Activated CD4-positive, alpha-beta T cell treated with anti-CD3 and anti-CD28 coated beads for 36 hours (primary cell): Measurements from ENCODE around the gene RPS15. TPM values are rescaled to one million over a fixed set of nuclear protein-coding genes. Genes with fewer than 3 reads are reported as not detected.

ENCODE experiments used
- ATAC-seq: fragments of 200-7000 bp; cut with Tn5 transposase; one replicate; pipeline ENCODE4 v1.10.0; 2021; ENCODE audit warnings: mild to moderate bottlenecking, moderate library complexity
- CTCF ChIA-PET: fragments of 350-600 bp; sonication (Branson Sonifier 250); formaldehyde crosslinking; loops from one replicate; lab custom pipeline; 2021; ENCODE audit warnings: antibody characterized with exemption; lab: Charles Lee
- POLR2A ChIA-PET: fragments of 350-600 bp; sonication (Branson Sonifier 250); formaldehyde crosslinking; loops from one replicate; lab custom pipeline; 2021; ENCODE audit warnings: antibody characterized with exemption, inconsistent platforms; lab: Charles Lee
- DNase-seq: peaks from one replicate; pipeline ENCODE4 v3.0.0-alpha.2; 2020
- H3K27ac Mint-ChIP-seq: one replicate; pipeline ENCODE4 v1.8.0; 2021; ENCODE audit warnings: mixed read lengths
- H3K27me3 Mint-ChIP-seq: one replicate; pipeline ENCODE4 v1.8.0; 2021; ENCODE audit warnings: mixed read lengths
- H3K36me3 Mint-ChIP-seq: one replicate; pipeline ENCODE4 v1.8.0; 2021; ENCODE audit warnings: low read depth, mixed read lengths
- H3K4me1 Mint-ChIP-seq: one replicate; pipeline ENCODE4 v1.8.0; 2021; ENCODE audit warnings: mixed read lengths
- H3K4me3 Mint-ChIP-seq: one replicate; pipeline ENCODE4 v1.8.0; 2021; ENCODE audit warnings: mild to moderate bottlenecking, moderate library complexity, mixed read lengths
- H3K9me3 Mint-ChIP-seq: one replicate; pipeline ENCODE4 v1.8.0; 2021; ENCODE audit warnings: low read depth, mixed read lengths
- intact Hi-C, 2 experiments: fragments of 100-400 bp; cut with DNase I in 1 of 2; cut with micrococcal nuclease in 1 of 2; formaldehyde crosslinking; loops; one replicate each; pipeline versions ENCODE4 v1.14.2 to v1.15.1; 2022 to 2024; cut with DNase I, micrococcal nuclease
- total RNA-seq, 2 experiments: library from RNA; stranded (reverse); gene quantifications; one replicate each; pipeline ENCODE4 v1.2.3, GENCODE V29; 2021

The RPS15 gene
- total RNA-seq = 1,000 to 10,000 TPM; 1,716 to 1,858 TPM

GRCh38 chr19:1438035-1438932 lies at the start of gene RPS15:
TSS of gene RPS15 (plus strand) at chr19:1438396. CDS start at chr19:1438426, 30 bp downstream.
- Mint-ChIP-seq H3K27ac (peak within 1 kb of the TSS; percentile 99), H3K4me1 (peaks cover 34% of the 10 kb centered on the region), H3K36me3 (peaks cover 47% of the 10 kb centered on the region), H3K9me3 (no peaks in the 10 kb centered on the region), H3K4me3 (peak within 1 kb of the TSS; percentile 94), H3K27me3 (no peaks in the 10 kb centered on the region)
- peak; percentile 86 for ATAC-seq
- CTCF ChIA-PET = interaction anchor here (0.5 to 1.2 kb wide), 7 partner anchors 11 to 159 kb away, joined by 3 to 5 read pairs (median 3); no protein-coding TSS in a partner anchor
- DNase-seq = peak; percentile 98
- intact Hi-C loops = loop anchor here (1.0 to 5.0 kb wide), 10 partner anchors 31 to 641 kb away; partner anchors contain the start of genes DAZAP1 (in 2 of the 2), ADAMTSL5 (in 1 of the 2), C19orf25 (in 1 of the 2) and FAM174C (in 1 of the 2)
- POLR2A ChIA-PET = no interaction called here

- H3K9me3 Mint-ChIP-seq = no peaks in the 10 kb centered on the region
- DNase-seq = no peak
- intact Hi-C loops = no loop called here
- H3K36me3 Mint-ChIP-seq = peaks cover 33% of the 10 kb centered on the region
- H3K27me3 Mint-ChIP-seq = no peaks in the 10 kb centered on the region
- POLR2A ChIA-PET = no interaction called here
- CTCF ChIA-PET = no interaction called here
- H3K4me3 Mint-ChIP-seq = no peak overlapping the region
- H3K27ac Mint-ChIP-seq = no peak overlapping the region
- ATAC-seq = no peak
- H3K4me1 Mint-ChIP-seq = peaks cover 14% of the 10 kb centered on the region
These were observed 49.6 kb upstream of the RPS15 start for GRCh38 chr19:1388637-1389026.

- H3K36me3 Mint-ChIP-seq = peaks cover 32% of the 10 kb centered on the region
- intact Hi-C loops = no loop called here
- H3K27me3 Mint-ChIP-seq = no peaks in the 10 kb centered on the region
- H3K4me1 Mint-ChIP-seq = peaks cover 14% of the 10 kb centered on the region
- H3K27ac Mint-ChIP-seq = no peak overlapping the region
- H3K4me3 Mint-ChIP-seq = no peak overlapping the region
- ChIA-PET POLR2A (no interaction called here), CTCF (no interaction called here)
- ATAC-seq (no peak), DNase-seq (no peak)
- no peaks in the 10 kb centered on the region for H3K9me3 Mint-ChIP-seq
These were observed 48.9 kb upstream of the RPS15 start for GRCh38 chr19:1389033-1389940.

- DNase-seq (no peak), ATAC-seq (no peak)
- intact Hi-C loops = no loop called here
- H3K9me3 Mint-ChIP-seq = no peaks in the 10 kb centered on the region
- no peak overlapping the region for H3K27ac Mint-ChIP-seq
- CTCF ChIA-PET = no interaction called here
- H3K4me1 Mint-ChIP-seq = peaks cover 6% of the 10 kb centered on the region
- POLR2A ChIA-PET = no interaction called here
- H3K4me3 Mint-ChIP-seq = no peak overlapping the region
- peaks cover 32% of the 10 kb centered on the region for H3K36me3 Mint-ChIP-seq
- no peaks in the 10 kb centered on the region for H3K27me3 Mint-ChIP-seq
These were observed 47.2 kb upstream of the RPS15 start for GRCh38 chr19:1390890-1391423.

- ChIA-PET CTCF (interaction anchor here (0.5 kb wide), 1 partner anchor 51 kb away, joined by 3 read pairs; no protein-coding TSS in a partner anchor), POLR2A (no interaction called here)
- Mint-ChIP-seq H3K4me1 (peaks cover 5% of the 10 kb centered on the region), H3K36me3 (peaks cover 29% of the 10 kb centered on the region), H3K4me3 (no peak overlapping the region), H3K9me3 (no peaks in the 10 kb centered on the region), H3K27ac (no peak overlapping the region), H3K27me3 (no peaks in the 10 kb centered on the region)
- no peak for DNase-seq
- no peak for ATAC-seq
- intact Hi-C loops = no loop called here
These were observed 45.8 kb upstream of the RPS15 start for GRCh38 chr19:1392407-1392806.

- ChIA-PET POLR2A (no interaction called here), CTCF (no interaction called here)
These were observed 45.2 kb upstream of the RPS15 start for GRCh38 chr19:1392939-1393530.

GRCh38 chr19:1393841-1394240 lies 44.4 kb upstream of the RPS15 start:
- ChIA-PET CTCF (no interaction called here), POLR2A (no interaction called here)
- Mint-ChIP-seq H3K36me3 (peaks cover 25% of the 10 kb centered on the region), H3K4me3 (no peak overlapping the region), H3K27me3 (no peaks in the 10 kb centered on the region), H3K4me1 (peaks cover 5% of the 10 kb centered on the region), H3K9me3 (no peaks in the 10 kb centered on the region), H3K27ac (no peak overlapping the region)
- ATAC-seq (no peak), DNase-seq (no peak)
- intact Hi-C loops = no loop called here

More at GRCh38 chr19:1392939-1393530, 45.2 kb upstream of the RPS15 start:
- ATAC-seq (no peak), DNase-seq (no peak)
- peaks cover 5% of the 10 kb centered on the region for H3K4me1 Mint-ChIP-seq
- no peak overlapping the region for H3K4me3 Mint-ChIP-seq
- H3K27me3 Mint-ChIP-seq = no peaks in the 10 kb centered on the region
- intact Hi-C loops = no loop called here
- no peaks in the 10 kb centered on the region for H3K9me3 Mint-ChIP-seq
- no peak overlapping the region for H3K27ac Mint-ChIP-seq
- H3K36me3 Mint-ChIP-seq = peaks cover 29% of the 10 kb centered on the region

GRCh38 chr19:1394252-1395193 lies 43.7 kb upstream of the RPS15 start:
- ATAC-seq (no peak), DNase-seq (no peak)
- ChIA-PET CTCF (no interaction called here), POLR2A (no interaction called here)
- Mint-ChIP-seq H3K4me1 (peaks cover 5% of the 10 kb centered on the region), H3K4me3 (no peak overlapping the region), H3K36me3 (peaks cover 19% of the 10 kb centered on the region), H3K27me3 (no peaks in the 10 kb centered on the region), H3K27ac (no peak overlapping the region), H3K9me3 (no peaks in the 10 kb centered on the region)
- intact Hi-C loops = no loop called here

- Mint-ChIP-seq H3K4me1 (peaks cover 7% of the 10 kb centered on the region), H3K4me3 (no peak overlapping the region), H3K36me3 (peaks cover 13% of the 10 kb centered on the region), H3K9me3 (no peaks in the 10 kb centered on the region), H3K27ac (no peak overlapping the region), H3K27me3 (no peaks in the 10 kb centered on the region)
- ATAC-seq = no peak
- DNase-seq = no peak
- intact Hi-C loops = no loop called here
- ChIA-PET CTCF (no interaction called here), POLR2A (no interaction called here)
These were observed 42.8 kb upstream of the RPS15 start for GRCh38 chr19:1395194-1396018.
